HG02884 (cell line): Measurements from ENCODE around the gene CBLN1.

Experiments used
- ATAC-seq: cut with Tn5 transposase; IDR thresholded peaks from one replicate; pipeline ENCODE4 v1.9.1; 2021; ENCODE audit warnings: mild to moderate bottlenecking, moderate library complexity; ENCODE audit not compliant: unreplicated experiment

Gene CBLN1

GRCh38 chr16:49281480-49281842 lies at the start of gene CBLN1:
TSS of gene CBLN1 (minus strand) at chr16:49281838. CDS start at chr16:49281465, 373 bp downstream.
- ATAC-seq = peak; percentile 6

GRCh38 chr16:49330562-49331201 lies 49.0 kb upstream of the CBLN1 start:
- no peak for ATAC-seq

GRCh38 chr16:49328325-49328724 lies 46.7 kb upstream of the CBLN1 start:
- ATAC-seq = no peak

- no peak for ATAC-seq
Measured at GRCh38 chr16:49327466-49327865, 45.8 kb upstream of the CBLN1 start.

- ATAC-seq = no peak
Measured at GRCh38 chr16:49324703-49325102, 43.1 kb upstream of the CBLN1 start.

- ATAC-seq = no peak
Measured at GRCh38 chr16:49315602-49316001, 34.0 kb upstream of the CBLN1 start.

- ATAC-seq = no peak
Measured at GRCh38 chr16:49312389-49312985, 30.8 kb upstream of the CBLN1 start.

GRCh38 chr16:49311823-49312222 lies 30.2 kb upstream of the CBLN1 start:
- no peak for ATAC-seq

- ATAC-seq = no peak
Measured at GRCh38 chr16:49307176-49307575, 25.5 kb upstream of the CBLN1 start.

- ATAC-seq = no peak
Measured at GRCh38 chr16:49305406-49305805, 23.8 kb upstream of the CBLN1 start.

- no peak for ATAC-seq
Measured at GRCh38 chr16:49292413-49292812, 10.8 kb upstream of the CBLN1 start.

- ATAC-seq = no peak
Measured at GRCh38 chr16:49287572-49287971, 5.9 kb upstream of the CBLN1 start.

GRCh38 chr16:49284962-49285361 lies 3.3 kb upstream of the CBLN1 start:
- no peak for ATAC-seq

GRCh38 chr16:49283376-49284049 lies 1.9 kb upstream of the CBLN1 start:
- no peak for ATAC-seq

GRCh38 chr16:49282690-49283375 lies 1.2 kb upstream of the CBLN1 start:
- no peak for ATAC-seq

- peak; percentile 72 for ATAC-seq
Measured at GRCh38 chr16:49281843-49282642, 405 bp upstream of the CBLN1 start.

- ATAC-seq = no peak
Measured at GRCh38 chr16:49280841-49281371, 732 bp downstream of the CBLN1 start.

GRCh38 chr16:49280105-49280741 lies 1.4 kb downstream of the CBLN1 start:
- ATAC-seq = no peak

GRCh38 chr16:49278944-49279725 lies 2.5 kb downstream of the CBLN1 start:
- ATAC-seq = no peak

- ATAC-seq = no peak
Measured at GRCh38 chr16:49278567-49278827, 3.1 kb downstream of the CBLN1 start.
